BJ (cell line): ENCODE measurements around the gene GRID2IP. TPM values are rescaled to one million over a fixed set of nuclear protein-coding genes. Genes with fewer than 3 reads are reported as not detected.
"Not testable (repeated sequence)": the region's sequence is repeated elsewhere in the genome, so short reads cannot be mapped to it uniquely, and the experiment has no call there.

Experiments
- CTCF ChIA-PET: fragments of 350-600 bp; formaldehyde crosslinking; extraction: SDS; loops from one replicate; lab custom pipeline; 2021; ENCODE audit warnings: antibody characterized with exemption, inconsistent platforms; lab: Yijun Ruan, JAX
- POLR2A ChIA-PET: fragments of 300-600 bp; sonication (Branson Sonifier 250); formaldehyde crosslinking; extraction: SDS; loops from one replicate; lab custom pipeline; 2021; ENCODE audit warnings: antibody characterized with exemption; lab: Charles Lee
- DNase-seq: peaks from one replicate; pipeline ENCODE4 v3.0.0-alpha.2; 2011; ENCODE audit warnings: low read depth
- H3K27me3 ChIP-seq: 2 replicates; pipeline ENCODE4 v1.6.0; 2011; ENCODE audit warnings: low read length; ENCODE audit not compliant: control insufficient read depth, insufficient read depth
- H3K36me3 ChIP-seq: 2 replicates; pipeline ENCODE4 v1.5.1; 2011; ENCODE audit warnings: low read length; ENCODE audit not compliant: control insufficient read depth, insufficient read depth
- H3K4me3 ChIP-seq: 2 replicates; pipeline ENCODE4 v1.5.1; 2011; ENCODE audit warnings: low read depth, mild to moderate bottlenecking, control low read depth, low read length
- CTCF ChIP-seq: IDR thresholded peaks from 2 replicates; pipeline ENCODE4 v1.5.1; 2011; ENCODE audit warnings: low read depth, mild to moderate bottlenecking, control low read depth, inconsistent platforms, low read length, moderate library complexity; ENCODE audit not compliant: insufficient read depth
- polyA plus RNA-seq: library from polyadenylated mRNA; depleted of rRNA; stranded (reverse); fragments of >200 nt; gene quantifications from 2 replicates; pipeline ENCODE4 v1.2.3, GENCODE V29; 2011

Gene GRID2IP
- polyA plus RNA-seq, 1 experiment: not detected

DNA sequence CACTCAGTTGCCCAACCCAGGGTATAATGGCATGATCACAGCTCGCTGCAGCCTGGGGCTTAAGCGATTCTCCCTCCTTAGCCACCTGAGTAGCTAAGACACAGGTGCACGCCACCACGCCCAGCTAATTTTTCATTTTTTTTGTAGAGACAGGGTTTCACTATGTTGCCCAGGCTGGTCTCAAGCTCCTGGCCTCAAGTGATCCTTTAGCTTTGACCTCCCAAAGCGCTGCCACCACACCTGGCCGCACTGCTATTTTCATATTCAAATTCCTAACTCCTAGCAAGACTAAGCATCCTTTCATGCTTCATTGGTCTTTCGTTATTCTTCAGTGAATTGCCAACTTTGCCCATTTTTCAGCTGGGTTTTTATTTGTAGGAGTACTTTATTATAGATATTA is 73.1 kb downstream of the GRID2IP start:
- no peak overlapping the region for H3K4me3 ChIP-seq
- peaks cover 6% of the 10 kb centered on the region for H3K36me3 ChIP-seq
- no peak for DNase-seq
- TF ChIP-seq CTCF: no peak
- POLR2A ChIA-PET: no interaction called here
- CTCF ChIA-PET: interaction anchor here (0.7 kb wide), 1 partner anchor 18 kb away, joined by 3 read pairs; no protein-coding TSS in a partner anchor
- no peaks in the 10 kb centered on the region for H3K27me3 ChIP-seq

DNA sequence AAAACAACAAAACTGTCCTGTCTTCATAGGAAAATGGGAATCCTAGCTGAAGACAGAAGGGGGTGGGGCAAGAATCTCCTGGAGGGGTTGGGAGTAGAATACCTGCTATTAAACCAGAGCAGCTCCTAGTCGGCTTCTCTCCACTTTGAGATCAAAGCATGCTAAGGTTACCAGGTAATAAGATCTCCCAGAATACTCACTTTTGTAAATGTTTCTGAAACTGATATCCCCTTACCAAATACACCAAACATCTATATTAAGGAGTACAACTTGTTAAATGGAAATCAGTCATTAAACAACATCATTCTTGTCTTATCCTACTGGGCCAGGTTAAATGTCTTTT is 74.0 kb downstream of the GRID2IP start:
- TF ChIP-seq CTCF: no peak
- Histone ChIP-seq H3K27me3 (no peaks in the 10 kb centered on the region), H3K4me3 (no peak overlapping the region), H3K36me3 (peaks cover 7% of the 10 kb centered on the region)
- POLR2A ChIA-PET: no interaction called here
- no peak for DNase-seq
- CTCF ChIA-PET: interaction anchor here (1.2 kb wide), 1 partner anchor 9 kb away, joined by 3 read pairs; no protein-coding TSS in a partner anchor

- POLR2A ChIA-PET: no interaction called here
- Histone ChIP-seq H3K27me3 (no peaks in the 10 kb centered on the region), H3K36me3 (peaks cover 11% of the 10 kb centered on the region), H3K4me3 (no peak overlapping the region)
- CTCF ChIA-PET: interaction anchor here (1.2 to 1.4 kb wide), 2 partner anchors 9 to 113 kb away, joined by 3 read pairs; partner anchors contain the start of gene INTS15
- TF ChIP-seq CTCF: no peak
- no peak for DNase-seq
These were observed 74.5 kb downstream of the GRID2IP start for GRCh38 chr7:6476596-6477317.

- Histone ChIP-seq H3K27me3 (no peaks in the 10 kb centered on the region), H3K36me3 (peaks cover 11% of the 10 kb centered on the region), H3K4me3 (no peak overlapping the region)
- CTCF ChIA-PET: interaction anchor here (1.4 kb wide), 1 partner anchor 115 kb away, joined by 3 read pairs; the partner anchor contains the start of gene INTS15
- POLR2A ChIA-PET: no interaction called here
- no peak for TF ChIP-seq CTCF
- no peak for DNase-seq
These were observed 75.7 kb downstream of the GRID2IP start for GRCh38 chr7:6475433-6476186.

DNA sequence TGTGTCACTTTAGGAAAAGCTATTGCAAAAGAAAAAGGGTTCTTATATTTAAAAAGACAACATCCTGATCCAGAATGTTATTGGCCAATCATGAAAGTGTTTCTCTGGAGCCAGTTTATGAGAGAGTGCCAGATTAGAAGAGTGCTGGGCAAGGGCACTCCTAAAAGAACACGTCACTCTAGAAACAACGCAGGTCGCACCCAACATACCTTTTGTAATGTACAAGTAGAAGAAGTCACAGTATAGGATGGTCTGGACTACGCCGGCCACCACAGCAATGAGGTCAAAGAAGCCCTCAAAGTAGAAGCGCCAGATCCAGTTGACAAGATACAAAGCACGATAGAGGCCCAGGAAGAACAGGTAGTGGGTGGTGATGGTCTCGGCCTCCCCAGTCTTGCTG is 85.4 kb downstream of the GRID2IP start:
- Histone ChIP-seq H3K4me3 (no peak overlapping the region), H3K36me3 (peaks cover 29% of the 10 kb centered on the region), H3K27me3 (no peaks in the 10 kb centered on the region)
- no peak for DNase-seq
- ChIA-PET CTCF (no interaction called here), POLR2A (no interaction called here)
- TF ChIP-seq CTCF: no peak

DNA sequence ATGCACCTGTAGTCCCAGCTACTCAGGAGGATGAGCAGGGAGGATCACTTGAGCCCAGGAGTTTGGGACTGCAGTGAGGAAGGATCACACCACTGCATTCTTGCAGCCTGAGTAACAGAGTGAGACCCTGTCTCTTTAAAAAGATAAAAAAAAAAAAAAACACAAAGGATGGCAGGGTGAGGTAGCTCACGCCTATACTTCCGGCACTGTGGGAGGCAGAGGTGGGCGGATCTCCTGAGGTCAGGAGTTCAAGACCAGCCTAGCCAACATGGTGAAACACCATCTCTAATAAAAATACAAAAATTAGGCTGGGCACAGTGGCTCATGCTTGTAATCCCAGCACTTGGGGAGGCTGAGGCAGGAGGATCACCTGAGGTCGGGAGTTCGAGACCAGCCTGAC is 87.7 kb downstream of the GRID2IP start:
- CTCF ChIA-PET: interaction anchor here (1.3 kb wide), 1 partner anchor 15 kb away, joined by 4 read pairs; the partner anchor contains the start of gene DAGLB
- H3K27me3 ChIP-seq, H3K4me3 ChIP-seq, DNase-seq, POLR2A ChIA-PET: not testable (repeated sequence)
- H3K36me3 ChIP-seq: peaks cover 27% of the 10 kb centered on the region
